ENCODE measurements around the gene IPO13.

The IPO13 gene

DNA sequence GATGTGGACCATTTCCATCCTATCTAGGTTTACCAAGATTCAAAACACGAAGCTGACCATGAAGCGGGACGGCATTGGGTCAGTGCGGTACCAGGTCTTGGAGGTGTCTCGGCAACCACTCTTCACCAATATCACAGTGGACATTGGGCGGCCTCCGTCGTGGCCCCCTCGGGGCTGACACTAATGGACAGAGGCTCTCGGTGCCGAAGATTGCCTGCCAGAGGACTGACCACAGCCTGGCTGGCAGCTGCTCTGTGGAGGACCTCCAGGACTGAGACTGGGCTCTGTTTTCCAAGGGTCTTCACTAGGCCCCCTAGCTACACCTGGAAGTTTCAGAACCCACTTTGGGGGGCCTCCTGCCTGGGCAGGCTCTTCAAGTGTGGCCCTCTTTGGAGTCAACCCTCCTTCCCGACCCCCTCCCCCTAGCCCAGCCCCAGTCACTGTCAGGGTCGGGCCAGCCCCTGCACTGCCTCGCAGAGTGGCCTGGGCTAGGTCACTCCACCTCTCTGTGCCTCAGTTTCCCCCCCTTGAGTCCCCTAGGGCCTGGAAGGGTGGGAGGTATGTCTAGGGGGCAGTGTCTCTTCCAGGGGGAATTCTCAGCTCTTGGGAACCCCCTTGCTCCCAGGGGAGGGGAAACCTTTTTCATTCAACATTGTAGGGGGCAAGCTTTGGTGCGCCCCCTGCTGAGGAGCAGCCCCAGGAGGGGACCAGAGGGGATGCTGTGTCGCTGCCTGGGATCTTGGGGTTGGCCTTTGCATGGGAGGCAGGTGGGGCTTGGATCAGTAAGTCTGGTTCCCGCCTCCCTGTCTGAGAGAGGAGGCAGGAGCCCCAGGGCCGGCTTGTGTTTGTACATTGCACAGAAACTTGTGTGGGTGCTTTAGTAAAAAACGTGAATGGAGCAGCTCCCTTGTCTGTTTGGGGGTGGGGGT is 43.8 kb downstream of the IPO13 start:
- DNase-seq = no peak

- no peak for DNase-seq
Measured at GRCh38 chr1:43991200-43991475, 44.4 kb downstream of the IPO13 start.

DNA sequence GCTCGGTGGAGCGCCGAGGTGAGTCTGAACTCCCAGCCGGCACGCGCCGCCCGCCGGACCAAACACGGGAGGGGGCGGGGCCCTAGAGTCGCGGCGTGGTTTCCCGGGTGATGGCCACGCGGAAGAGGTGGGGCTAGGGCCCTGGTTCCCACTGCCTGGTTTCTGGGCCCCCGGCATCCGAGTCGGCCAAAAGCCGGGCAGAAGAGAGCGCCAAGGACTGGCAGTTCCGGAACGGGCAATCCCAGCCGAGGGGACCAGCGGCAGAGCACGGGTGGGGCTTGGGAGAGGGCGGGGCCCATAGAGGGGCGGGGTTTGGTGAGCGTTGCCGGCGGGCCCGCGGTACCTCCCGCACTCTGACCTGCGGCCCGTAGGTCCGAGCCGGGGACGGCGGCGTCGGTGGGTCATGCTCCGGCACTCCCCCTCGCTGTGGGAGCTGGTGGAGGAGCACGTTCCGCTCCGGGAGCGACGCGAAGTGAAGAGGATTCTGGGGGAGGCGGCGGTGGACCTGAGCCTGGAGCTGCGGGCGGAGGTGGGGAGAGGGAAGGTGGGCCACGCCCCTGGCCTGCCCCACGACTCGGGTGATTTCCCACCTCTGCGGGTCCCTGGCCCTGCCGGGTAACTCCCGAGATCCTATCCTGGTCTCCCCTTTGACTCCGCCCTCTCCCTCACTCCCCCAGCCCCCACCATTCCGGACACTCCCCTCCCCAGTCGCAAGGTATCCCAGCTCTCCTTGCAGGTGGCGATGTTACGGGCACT is 44.9 kb downstream of the IPO13 start, which contains the start of gene CCDC24:
CCDC24 (plus strand) TSS at position 124 of the 756 bp plus-strand sequence; CDS start at position 404, 280 bp downstream.
- DNase-seq = peak; percentile 68

GRCh38 chr1:43992232-43992995 is 45.7 kb downstream of the IPO13 start:
- DNase-seq = no peak

GRCh38 chr1:43993206-43993914 is 46.6 kb downstream of the IPO13 start:
- no peak for DNase-seq

DNA sequence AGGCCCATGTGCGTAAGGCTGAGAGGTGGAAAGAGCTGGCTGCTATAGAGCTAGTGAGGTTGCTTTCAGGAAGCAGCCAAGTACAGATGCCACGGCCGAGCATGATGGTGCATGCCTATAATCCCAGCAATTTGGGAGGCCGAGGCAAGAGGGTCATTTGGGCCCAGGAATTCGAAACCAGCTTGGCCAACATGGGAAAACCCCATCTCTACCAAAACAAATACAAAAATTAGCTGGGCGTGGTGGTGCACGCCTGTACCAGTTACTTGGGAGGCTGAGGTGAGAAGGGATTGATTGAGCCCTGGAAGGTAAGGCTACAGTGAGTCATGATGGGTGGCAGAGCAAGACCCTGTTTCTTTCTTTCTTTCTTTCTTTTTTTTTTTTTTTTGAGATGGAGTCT is 47.3 kb downstream of the IPO13 start:
- no peak for DNase-seq

DNA sequence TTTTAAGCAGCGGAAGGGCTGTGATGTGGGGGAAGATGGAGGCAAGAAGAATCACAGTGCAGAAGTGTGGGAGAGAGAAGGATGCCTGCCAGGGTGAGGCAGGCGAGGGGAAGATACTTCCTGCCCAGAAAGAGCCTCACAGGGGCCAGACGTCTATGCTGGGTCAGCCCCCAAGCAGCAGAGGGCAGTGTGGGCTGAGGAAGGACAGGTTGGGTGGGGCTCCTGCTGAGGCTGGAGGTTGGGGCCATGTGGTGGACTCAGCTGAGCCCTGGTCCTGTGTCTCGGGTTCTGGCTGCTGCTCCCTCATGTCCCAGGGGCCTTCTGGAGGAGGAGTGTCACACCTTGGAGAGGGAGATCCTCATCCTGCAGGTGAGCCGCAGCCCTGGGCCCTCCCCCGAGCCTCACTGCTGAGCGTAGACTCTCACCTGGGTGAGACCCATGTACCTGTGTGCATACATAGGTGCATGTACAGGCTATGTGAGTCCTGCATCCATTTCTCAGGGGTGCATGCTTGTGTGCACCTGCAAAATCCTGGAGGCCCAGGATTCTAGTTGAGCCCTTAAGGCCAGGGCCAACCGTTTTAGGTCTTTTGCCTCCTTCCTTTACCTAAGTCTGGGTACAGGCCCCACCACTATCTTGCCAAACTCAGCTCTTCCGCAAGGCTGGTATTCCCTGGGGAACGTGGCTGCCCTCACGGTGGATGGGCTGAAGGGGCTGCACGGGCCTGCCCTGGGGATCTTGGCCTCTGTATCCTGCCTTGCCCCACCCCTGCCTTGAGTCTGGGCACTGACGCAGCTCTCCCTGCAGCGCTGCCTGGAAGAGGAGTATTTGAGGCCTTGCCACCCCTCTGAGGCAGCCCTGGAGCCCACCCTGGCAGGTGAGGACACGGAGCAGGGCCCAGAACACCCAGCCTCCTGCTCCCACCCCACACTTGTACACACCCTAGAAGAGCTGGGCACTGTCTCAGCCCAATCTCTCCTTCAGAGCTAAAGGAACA is 48.3 kb downstream of the IPO13 start:
- no peak for DNase-seq

DNA sequence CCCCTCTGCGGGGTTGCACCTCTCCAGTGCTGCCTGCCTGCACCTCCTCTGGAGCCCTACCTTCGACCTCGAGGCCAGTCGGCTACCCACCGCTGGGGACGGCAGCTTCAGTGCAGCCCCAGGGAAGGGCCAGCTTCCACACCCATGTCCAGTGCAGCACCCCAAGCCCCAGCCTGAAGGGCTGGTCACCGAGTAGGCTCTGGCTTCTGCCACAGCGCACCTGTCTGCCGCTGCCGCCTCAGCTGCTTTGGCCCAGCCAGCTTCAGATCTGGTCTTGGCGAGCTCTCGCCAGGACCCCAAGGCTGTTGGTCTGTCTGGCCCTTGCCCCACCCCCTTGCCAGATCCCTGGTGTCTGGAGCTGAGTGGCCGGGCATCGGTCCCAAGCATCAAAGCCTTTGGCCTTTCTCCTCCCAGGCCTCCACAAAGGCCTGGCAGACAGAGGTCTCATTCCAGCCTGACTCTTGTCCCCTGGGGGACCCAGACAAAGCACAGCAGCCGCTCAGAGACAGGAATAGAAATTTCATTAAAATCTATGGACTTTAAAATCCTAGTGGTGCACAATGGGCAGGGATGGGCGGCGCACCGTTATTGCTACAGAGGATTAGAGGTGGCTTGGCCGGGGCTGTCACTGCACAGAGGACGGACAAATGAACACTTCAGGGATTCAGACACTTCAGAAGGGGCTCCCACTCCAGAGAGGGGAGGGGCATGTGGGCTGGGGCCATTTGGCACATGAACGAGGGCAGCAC is 49.4 kb downstream of the IPO13 start:
- DNase-seq = no peak

GRCh38 chr1:43996733-43997115 is 50.0 kb downstream of the IPO13 start:
- no peak for DNase-seq

DNA sequence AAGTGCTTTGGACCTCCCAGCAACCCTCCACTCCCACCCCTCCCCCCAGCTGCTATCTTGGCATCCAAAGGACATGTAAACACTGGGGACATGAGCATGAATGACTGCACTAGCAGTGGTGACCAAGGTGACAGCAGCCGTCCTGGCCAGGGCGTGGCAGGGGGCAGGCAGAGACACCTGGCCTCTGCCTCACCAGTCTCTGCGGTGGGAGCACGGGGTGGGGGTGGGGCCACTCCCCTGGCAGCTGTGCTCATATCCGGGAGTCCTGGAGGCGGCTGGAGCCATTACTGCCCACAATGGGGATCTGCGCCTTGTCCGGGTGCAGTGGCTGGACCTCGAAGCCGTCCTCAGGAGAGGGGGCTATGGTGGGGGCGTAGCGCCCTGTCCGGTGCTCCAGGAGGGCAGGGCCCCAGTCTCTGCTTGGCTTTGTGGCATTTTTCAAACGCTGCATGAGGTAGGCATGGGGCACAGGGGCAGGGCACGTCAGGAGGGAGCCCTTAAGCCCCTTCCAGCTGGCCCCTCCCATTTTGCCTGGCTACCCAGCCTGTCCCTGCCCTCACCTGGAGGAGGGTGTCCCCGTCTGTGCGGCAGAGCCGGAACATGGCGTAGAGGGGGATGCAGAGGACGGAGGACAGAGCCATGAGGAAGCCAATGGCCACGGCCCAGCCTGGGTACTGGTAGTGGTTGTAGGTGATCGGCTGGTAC is 50.7 kb downstream of the IPO13 start:
- no peak for DNase-seq

DNA sequence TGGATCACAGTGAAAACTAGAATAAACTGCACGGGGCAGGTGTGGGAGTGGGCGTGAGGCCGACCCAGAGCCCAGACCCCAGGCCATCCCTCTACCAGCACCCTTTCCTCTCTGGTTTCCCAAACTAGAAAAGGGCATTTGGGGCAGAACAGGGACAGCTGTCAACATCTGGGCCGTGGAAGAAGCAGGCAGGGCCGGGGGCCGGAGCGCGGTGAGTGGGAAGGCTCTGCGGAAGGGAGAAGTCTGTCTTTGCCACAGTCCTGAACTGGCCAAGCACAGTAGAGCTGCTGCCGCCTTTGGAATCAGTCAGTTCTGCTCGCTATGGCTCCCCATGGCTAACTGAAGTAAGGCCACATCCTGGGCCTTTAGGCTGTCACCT is 51.2 kb downstream of the IPO13 start:
- DNase-seq = no peak

- no peak for DNase-seq
Measured at GRCh38 chr1:43999455-43999854, 52.7 kb downstream of the IPO13 start.

- DNase-seq = no peak
Measured at GRCh38 chr1:44000122-44000665, 53.4 kb downstream of the IPO13 start.

DNA sequence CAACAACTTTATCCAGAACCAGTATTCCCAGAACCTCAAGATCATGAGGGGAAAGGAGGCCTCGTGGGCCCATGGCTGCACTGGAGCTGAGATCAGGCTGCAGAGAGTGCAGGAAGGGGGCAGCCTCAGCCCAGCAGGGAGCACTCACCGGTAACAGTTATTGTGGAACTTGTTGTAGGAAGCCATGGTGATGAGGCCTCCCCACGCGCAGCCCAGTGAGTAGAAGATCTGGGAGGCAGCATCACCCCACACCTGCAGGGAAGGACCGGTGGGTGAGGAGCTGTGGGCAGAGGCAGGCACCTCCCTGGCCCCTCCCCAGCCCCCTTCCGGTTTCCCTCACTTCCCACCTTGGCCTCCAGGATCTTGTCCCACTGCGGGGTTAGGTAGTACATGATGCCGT is 55.4 kb downstream of the IPO13 start:
- DNase-seq = no peak

GRCh38 chr1:44002606-44003157 is 55.9 kb downstream of the IPO13 start:
- no peak for DNase-seq

- DNase-seq = no peak
Measured at GRCh38 chr1:44008259-44008658, 61.5 kb downstream of the IPO13 start.

DNA sequence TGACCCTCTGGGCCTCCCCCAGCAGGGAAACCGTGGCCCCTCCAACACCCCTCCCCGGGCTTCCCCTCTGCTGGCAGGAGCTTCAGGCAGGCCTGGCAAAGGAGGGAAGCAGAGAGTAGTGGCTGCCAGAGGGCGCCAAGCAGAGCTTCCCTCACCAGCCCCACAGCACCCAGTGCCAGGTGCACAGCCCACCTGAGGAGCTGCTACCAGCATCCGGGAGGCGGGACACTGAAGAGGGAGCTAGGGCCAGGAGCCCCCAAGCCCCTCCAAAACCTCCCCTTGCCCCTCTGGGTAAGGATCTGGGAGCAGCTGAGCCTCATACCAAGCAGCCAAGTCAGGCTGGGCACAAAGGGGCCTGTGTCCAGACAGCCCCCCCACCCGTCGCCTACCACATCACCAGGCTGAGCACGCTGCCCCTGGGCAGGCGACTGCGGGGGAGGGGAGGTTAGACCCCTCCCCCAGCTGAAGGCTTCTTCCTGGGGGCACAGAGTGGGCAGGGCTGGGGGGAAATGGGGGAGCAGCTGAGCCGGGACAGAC is 64.3 kb downstream of the IPO13 start:
- DNase-seq = no peak

- DNase-seq = no peak
Measured at GRCh38 chr1:44012404-44012803, 65.7 kb downstream of the IPO13 start.

DNA sequence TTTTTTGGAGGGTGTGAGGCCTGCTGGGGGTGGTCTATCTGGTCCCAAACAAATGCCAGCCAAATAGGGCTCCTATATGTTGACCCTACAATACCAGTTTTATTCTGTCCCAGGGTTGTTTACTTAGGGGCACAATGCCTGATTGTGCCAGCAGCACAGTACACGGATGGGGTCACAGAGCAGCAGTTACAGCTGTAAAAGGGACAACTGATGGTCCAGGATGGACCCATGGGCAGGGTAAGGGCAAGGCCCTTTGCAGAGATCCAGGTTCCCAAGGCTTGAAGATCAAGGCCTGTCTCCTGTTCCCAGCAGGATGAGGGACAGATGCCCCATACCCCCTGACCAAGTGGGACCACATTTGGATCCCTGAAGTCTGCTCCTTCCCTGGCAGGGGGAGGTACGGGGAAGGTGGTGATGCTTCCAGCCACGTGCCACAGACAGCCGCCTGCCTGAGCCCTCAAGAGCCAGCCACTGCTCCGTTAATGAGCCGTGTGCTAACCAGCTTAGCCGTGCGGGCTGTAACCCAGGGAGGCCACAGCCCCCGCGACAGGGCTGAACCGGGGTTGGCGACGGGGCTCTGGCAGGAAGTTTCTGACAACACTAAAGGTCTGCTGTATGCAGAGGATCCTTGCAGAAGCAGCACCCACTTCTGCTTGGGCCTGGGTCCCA is 66.3 kb downstream of the IPO13 start:
- DNase-seq = no peak
